Karpas-422 (cell line): ENCODE results near the gene PLCD3. TPM values are rescaled to one million over a fixed set of nuclear protein-coding genes. Genes with fewer than 3 reads are reported as not detected.

ENCODE experiments used
- DNase-seq: peaks from one replicate; pipeline ENCODE4 v3.0.0-alpha.2; 2015
- H2AFZ ChIP-seq: fragments of 200-600 bp; sonication (generic); 2 replicates; pipeline ENCODE4 v1.6.1; 2014; ENCODE audit warnings: antibody characterized with exemption, low read length, mixed read lengths
- H3K27ac ChIP-seq: fragments of 200-600 bp; sonication (generic); 2 replicates; pipeline ENCODE4 v1.5.1; 2014; ENCODE audit warnings: mild to moderate bottlenecking, low read length, moderate library complexity
- H3K27me3 ChIP-seq: fragments of 200-600 bp; sonication (generic); 2 replicates; pipeline ENCODE4 v1.6.1; 2014; ENCODE audit warnings: low read length, mixed read lengths
- H3K36me3 ChIP-seq: fragments of 200-600 bp; sonication (generic); 2 replicates; pipeline ENCODE4 v1.6.1; 2014; ENCODE audit warnings: low read length, mixed read lengths; ENCODE audit not compliant: insufficient read depth
- H3K4me1 ChIP-seq: fragments of 200-600 bp; sonication (generic); 2 replicates; pipeline ENCODE4 v1.6.1; 2014; ENCODE audit warnings: mild to moderate bottlenecking, low read length, mixed read lengths
- H3K4me2 ChIP-seq: fragments of 200-600 bp; sonication (generic); 2 replicates; pipeline ENCODE4 v1.6.1; 2014; ENCODE audit warnings: low read length, low read depth, mild to moderate bottlenecking; ENCODE audit not compliant: poor library complexity, severe bottlenecking
- H3K4me3 ChIP-seq: fragments of 200-600 bp; sonication (generic); 2 replicates; pipeline ENCODE4 v1.5.1; 2014; ENCODE audit warnings: mild to moderate bottlenecking, antibody characterized with exemption, low read length, mixed read lengths
- H3K79me2 ChIP-seq: fragments of 200-600 bp; sonication (generic); 2 replicates; pipeline ENCODE4 v1.6.1; 2014; ENCODE audit warnings: mild to moderate bottlenecking, low read length, mixed read lengths
- H3K9ac ChIP-seq: fragments of 200-600 bp; sonication (generic); 2 replicates; pipeline ENCODE4 v1.6.0; 2014; ENCODE audit warnings: low read length
- H3K9me2 ChIP-seq: fragments of 200-600 bp; sonication (generic), shearing (Covaris generic); replicated peaks from 2 replicates; pipeline ENCODE4 v1.6.0; 2014; ENCODE audit warnings: mild to moderate bottlenecking, low read length, moderate library complexity; ENCODE audit not compliant: insufficient read depth
- H3K9me3 ChIP-seq: fragments of 300-700, 200-600 bp; sonication (generic); 2 replicates; pipeline ENCODE4 v1.6.1; 2014; ENCODE audit warnings: low read length, mixed read lengths
- H4K20me1 ChIP-seq: fragments of 200-600 bp; sonication (generic); 2 replicates; pipeline ENCODE4 v1.6.1; 2014; ENCODE audit warnings: mild to moderate bottlenecking, antibody characterized with exemption, low read length, low read depth; ENCODE audit not compliant: insufficient read depth
- total RNA-seq: library from RNA; depleted of rRNA; stranded (reverse); fragments of >200 nt; shearing (Covaris generic); gene quantifications from 2 replicates; pipeline ENCODE4 v1.2.3, GENCODE V29; 2014; ENCODE audit warnings: low replicate concordance

PLCD3 gene
- total RNA-seq, 1 experiment from 2014 or later: 0.45 TPM

DNA sequence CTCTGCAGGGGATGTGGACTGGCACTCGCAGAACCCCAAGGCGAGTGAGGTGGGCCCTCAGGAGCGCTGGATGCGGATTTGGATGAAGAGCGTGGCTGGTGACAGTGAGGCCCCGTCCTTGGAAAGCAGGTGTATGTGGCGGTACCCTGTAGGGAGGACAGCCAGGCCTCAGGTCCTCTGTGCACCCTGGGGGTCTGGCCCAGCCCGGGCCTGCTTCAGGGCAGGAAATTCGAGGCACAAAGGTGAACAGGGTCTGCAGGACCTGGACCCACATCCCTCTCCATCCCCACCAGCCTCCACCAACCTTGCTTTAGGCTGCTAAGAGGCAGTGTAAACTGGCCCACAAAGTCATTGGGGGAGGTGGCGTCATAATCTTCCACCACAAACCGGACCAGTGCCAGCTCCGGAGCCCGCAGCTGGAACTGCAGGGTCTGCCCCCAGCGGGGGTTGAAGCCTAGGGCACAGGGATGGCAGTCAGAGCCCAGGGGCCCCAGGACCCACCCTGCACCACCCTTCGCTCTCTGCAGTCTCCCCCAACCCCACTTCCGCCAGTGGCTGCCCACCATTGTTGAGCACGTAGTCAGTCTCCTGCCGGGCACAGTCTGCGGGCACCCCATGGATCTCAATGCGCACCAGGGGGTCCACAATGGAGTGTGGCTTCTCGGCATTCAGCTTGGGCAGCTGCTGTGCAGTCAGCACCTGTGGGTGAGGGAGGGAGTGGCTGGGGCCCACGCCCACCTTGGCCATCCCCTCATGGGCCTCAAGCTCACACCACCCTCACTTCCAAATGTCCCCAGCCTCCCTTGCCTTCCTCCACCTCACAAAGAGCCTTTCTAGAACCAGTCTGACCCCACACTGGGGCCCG is 19.5 kb downstream of the PLCD3 start:
- H3K4me2 ChIP-seq: no peak overlapping the region
- H2AFZ ChIP-seq: no peak overlapping the region
- H3K9me2 ChIP-seq: no peaks in the 10 kb centered on the region
- no peaks in the 10 kb centered on the region for H3K79me2 ChIP-seq
- H3K4me1 ChIP-seq: peaks cover 9% of the 10 kb centered on the region
- peaks cover 13% of the 10 kb centered on the region; the same call in 1 of the 2 replicates for H4K20me1 ChIP-seq
- H3K27ac ChIP-seq: no peak overlapping the region
- H3K36me3 ChIP-seq: no peaks in the 10 kb centered on the region
- no peaks in the 10 kb centered on the region for H3K9me3 ChIP-seq
- H3K27me3 ChIP-seq: no peaks in the 10 kb centered on the region
- DNase-seq: no peak
- H3K9ac ChIP-seq: no peak overlapping the region
- H3K4me3 ChIP-seq: no peak overlapping the region

DNA sequence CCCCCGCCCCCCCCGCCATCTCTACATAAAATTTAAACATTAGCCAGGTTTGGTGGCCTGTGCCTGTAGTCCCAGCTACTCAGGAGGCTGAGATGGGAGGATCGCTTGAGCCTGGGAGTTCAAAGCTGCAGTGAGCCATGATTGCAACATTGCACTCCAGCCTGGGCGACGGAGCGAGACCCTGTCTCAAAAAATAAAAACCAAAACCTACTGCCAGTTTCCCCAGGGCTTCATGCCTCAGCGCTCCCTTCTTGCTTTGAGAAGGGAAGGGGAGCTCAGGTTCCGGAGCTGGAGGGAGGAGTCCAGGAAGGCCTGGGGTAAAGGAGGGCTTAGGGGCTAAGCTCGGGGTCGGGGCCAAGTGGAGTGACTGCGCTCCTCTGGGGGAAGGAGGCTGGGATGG is 20.5 kb downstream of the PLCD3 start:
- Histone ChIP-seq H3K27ac (no peak overlapping the region), H3K79me2 (no peaks in the 10 kb centered on the region), H4K20me1 (peaks cover 13% of the 10 kb centered on the region; the same call in 1 of the 2 replicates), H3K4me1 (peaks cover 9% of the 10 kb centered on the region), H3K4me3 (no peak overlapping the region), H3K9me3 (no peaks in the 10 kb centered on the region), H3K36me3 (no peaks in the 10 kb centered on the region), H3K9me2 (no peaks in the 10 kb centered on the region), H2AFZ (no peak overlapping the region), H3K27me3 (no peaks in the 10 kb centered on the region), H3K9ac (no peak overlapping the region), H3K4me2 (no peak overlapping the region)
- peak; percentile 57 for DNase-seq

DNA sequence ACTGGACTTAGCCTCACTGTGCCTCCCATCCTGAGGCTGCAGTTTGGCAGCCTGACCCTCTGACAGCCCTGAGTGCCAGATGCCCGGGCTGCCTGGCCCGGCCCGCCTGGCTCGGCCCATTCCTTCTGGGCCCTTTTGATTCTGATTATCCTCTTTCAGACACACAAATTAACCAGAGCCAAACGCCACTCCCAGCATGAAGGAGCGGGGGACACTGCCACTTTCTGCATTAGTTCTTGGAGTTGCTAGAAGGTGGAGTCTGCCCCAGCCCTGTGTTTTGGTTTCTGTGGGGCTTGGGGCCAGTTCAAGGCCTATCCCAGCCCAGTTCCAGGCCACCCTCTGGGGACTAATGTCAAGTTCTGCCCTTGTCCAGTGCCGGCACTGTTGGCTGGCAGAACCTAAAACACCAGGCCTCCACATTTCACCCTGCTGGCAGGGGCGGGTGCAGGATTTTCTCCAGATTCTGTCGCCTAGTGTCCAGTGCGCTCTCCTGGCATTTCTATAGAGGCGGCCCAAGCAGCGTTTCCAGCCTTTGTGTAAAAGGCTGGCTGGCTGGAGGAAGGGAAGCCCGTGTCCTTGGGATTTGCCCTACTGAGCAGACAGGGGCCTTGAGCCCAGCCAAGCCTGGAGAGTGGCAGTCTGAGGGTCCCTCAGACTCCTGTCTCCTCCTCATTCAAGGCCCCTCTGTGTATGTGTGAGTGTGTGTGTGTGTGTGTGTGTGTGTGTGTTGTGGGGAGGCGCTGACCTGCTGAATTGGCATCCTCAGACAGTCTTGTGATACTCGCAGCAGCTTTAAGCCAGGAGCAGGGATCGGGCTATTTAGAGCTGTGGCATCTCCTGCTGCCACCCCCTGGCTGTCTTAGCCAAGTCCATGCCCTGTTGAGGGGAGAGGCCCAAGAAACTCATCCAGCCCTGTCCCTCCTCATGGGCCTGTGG is 21.4 kb downstream of the PLCD3 start:
- Histone ChIP-seq H4K20me1 (peaks cover 13% of the 10 kb centered on the region; the same call in 1 of the 2 replicates), H3K27me3 (no peaks in the 10 kb centered on the region), H3K9me2 (no peaks in the 10 kb centered on the region), H3K4me1 (peaks cover 9% of the 10 kb centered on the region), H3K79me2 (no peaks in the 10 kb centered on the region), H3K36me3 (no peaks in the 10 kb centered on the region), H3K9ac (no peak overlapping the region), H2AFZ (no peak overlapping the region), H3K27ac (no peak overlapping the region), H3K4me3 (no peak overlapping the region), H3K4me2 (no peak overlapping the region), H3K9me3 (no peaks in the 10 kb centered on the region)
- DNase-seq: no peak

DNA sequence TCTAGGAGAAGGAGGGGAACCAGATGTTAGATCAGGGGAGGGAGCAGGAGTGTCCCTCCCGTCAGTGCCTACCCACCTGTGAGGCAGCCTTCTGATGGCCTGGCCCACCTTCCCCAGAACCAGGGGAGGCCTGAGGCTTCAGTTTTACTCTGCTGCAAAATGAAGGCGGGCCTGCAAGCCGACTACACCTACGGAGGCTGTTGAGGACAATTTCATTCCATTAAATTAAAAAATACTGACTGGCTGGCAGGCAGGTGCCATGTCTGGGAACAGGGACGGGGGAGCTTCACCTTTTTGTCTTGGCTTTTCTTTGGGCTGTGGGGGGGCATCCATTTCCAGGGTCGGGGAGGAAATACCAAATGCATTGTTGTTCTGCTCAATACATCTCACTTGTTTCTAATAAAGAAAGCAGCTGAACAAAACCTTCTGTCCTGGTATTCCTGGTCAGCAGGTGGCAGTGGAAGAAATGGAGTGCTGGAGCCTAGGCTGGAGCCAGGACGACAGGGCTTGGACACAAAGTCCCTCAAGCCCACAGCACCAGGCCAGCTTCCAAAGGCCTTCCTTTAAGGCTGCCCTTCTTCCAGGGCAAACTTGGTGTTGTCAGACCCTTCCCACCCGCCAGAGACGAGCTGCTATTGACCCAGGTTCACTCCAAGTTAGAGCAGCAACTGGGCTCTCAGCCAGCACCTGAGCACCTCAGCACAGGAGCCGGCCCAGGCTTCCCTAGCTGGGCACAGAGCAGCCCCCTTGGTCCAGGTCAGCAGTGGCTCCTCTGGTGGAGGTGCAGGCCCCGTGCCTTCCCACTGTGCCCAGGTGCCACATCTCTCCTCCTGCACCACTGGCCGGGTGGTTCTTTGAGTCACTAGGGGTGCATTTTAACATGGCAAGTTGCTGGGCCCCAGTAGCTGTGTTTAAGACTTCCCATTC is 23.5 kb downstream of the PLCD3 start:
- Histone ChIP-seq H3K36me3 (no peaks in the 10 kb centered on the region; the same call in 1 of the 2 replicates), H3K4me1 (peaks cover 9% of the 10 kb centered on the region), H4K20me1 (peaks cover 16% of the 10 kb centered on the region; the same call in 1 of the 2 replicates), H3K9me2 (no peaks in the 10 kb centered on the region), H3K27ac (no peak overlapping the region), H2AFZ (no peak overlapping the region), H3K9ac (no peak overlapping the region), H3K4me2 (no peak overlapping the region), H3K4me3 (no peak overlapping the region), H3K9me3 (no peaks in the 10 kb centered on the region), H3K27me3 (no peaks in the 10 kb centered on the region), H3K79me2 (no peaks in the 10 kb centered on the region)
- no peak for DNase-seq

DNA sequence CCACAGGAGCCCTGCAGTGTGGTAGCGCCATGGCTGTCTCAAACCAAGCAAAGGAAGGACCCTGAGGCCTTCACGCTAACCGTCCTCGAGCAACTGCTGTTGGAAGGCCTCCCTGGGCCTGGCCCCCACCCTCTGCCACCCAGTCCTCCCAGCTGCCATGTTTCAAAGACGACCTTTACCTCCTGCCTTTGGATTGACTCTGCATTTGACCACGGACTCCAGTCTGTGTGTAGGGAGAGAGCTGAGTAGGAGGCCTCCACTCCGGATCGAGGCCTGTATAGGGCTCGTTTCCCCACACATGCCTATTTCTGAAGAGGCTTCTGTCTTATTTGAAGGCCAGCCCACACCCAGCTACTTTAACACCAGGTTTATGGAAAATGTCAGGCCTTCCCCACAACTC is 24.3 kb downstream of the PLCD3 start:
- Histone ChIP-seq H3K27me3 (no peaks in the 10 kb centered on the region), H3K36me3 (peaks cover 2% of the 10 kb centered on the region)
- DNase-seq: no peak

DNA sequence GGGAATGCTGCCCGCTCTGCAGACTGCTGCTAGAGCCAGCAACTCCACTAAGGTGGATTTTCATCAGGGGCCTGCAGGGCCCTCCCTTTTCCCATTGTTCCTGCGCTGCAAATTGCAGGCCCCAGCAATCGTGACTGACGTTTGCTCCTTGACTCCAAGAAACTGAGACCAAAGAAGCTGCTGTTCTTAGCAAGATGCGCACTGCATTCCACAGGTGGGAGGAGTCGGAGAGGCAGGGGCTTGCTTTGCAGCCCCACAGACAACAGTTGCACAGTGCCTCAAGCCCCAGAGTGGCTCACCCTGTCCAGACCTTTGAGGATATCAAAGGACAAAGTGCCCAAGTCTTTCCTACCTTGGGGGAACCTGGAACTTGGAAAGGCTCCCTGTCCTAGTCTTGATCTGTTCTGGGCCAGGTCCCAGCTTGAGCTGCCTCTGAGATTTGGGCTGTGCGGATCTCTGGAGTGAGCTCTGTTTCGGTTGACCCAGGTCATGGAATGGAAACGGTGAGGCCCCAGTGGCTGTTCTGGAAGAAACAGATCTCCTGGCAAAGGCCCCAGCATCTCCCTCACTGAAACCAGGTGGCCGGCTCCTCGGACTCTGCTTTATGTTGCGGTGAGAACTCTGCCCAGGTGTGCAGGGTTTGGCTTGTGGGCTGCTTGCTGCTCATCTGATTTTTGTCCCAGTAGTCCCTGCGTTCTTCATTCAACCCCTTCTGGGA is 24.9 kb downstream of the PLCD3 start:
- no peak overlapping the region for H3K4me3 ChIP-seq
- peaks cover 9% of the 10 kb centered on the region for H3K4me1 ChIP-seq
- no peaks in the 10 kb centered on the region for H3K9me2 ChIP-seq
- no peak overlapping the region for H3K4me2 ChIP-seq
- no peak overlapping the region for H2AFZ ChIP-seq
- no peak overlapping the region for H3K27ac ChIP-seq
- H3K27me3 ChIP-seq: no peaks in the 10 kb centered on the region
- DNase-seq: no peak
- H3K36me3 ChIP-seq: peaks cover 5% of the 10 kb centered on the region
- no peaks in the 10 kb centered on the region for H3K9me3 ChIP-seq
- no peak overlapping the region for H3K9ac ChIP-seq
- H4K20me1 ChIP-seq: peaks cover 16% of the 10 kb centered on the region; the same call in 1 of the 2 replicates
- no peaks in the 10 kb centered on the region for H3K79me2 ChIP-seq

More for the DNA sequence above, 24.3 kb downstream of the PLCD3 start:
- Histone ChIP-seq H3K79me2 (no peaks in the 10 kb centered on the region), H4K20me1 (peaks cover 16% of the 10 kb centered on the region; the same call in 1 of the 2 replicates), H3K4me3 (no peak overlapping the region), H3K4me1 (peaks cover 9% of the 10 kb centered on the region), H2AFZ (no peak overlapping the region), H3K4me2 (no peak overlapping the region), H3K9me3 (no peaks in the 10 kb centered on the region), H3K9ac (no peak overlapping the region), H3K27ac (no peak overlapping the region), H3K9me2 (no peaks in the 10 kb centered on the region)

DNA sequence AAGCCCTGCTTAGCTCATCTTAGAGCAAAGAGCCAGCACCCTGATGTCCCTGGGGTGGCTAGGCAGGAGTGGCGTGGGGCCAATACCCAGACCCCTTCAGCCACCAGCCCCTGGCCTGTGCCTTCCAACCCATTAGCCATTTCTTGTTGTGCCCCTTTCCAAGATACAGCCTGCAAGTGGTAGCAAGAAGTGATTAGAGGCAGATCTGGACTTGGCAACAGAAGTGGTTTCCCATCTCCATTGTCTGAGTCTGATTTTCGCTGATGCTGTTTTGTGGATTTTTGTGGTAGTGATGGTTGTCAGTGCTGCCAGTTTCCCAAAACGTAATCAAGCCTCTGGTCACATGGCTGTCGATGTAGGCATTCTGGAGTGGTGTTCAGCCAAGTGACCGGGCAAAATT is 25.7 kb downstream of the PLCD3 start:
- H3K4me2 ChIP-seq: no peak overlapping the region
- no peak for DNase-seq
- no peaks in the 10 kb centered on the region for H3K9me2 ChIP-seq
- H3K27me3 ChIP-seq: no peaks in the 10 kb centered on the region
- H3K4me1 ChIP-seq: peaks cover 3% of the 10 kb centered on the region
- H2AFZ ChIP-seq: no peak overlapping the region
- H3K79me2 ChIP-seq: no peaks in the 10 kb centered on the region
- no peak overlapping the region for H3K4me3 ChIP-seq
- no peaks in the 10 kb centered on the region for H3K9me3 ChIP-seq
- H3K36me3 ChIP-seq: peaks cover 5% of the 10 kb centered on the region
- H3K27ac ChIP-seq: no peak overlapping the region
- peaks cover 13% of the 10 kb centered on the region; the same call in 1 of the 2 replicates for H4K20me1 ChIP-seq
- H3K9ac ChIP-seq: no peak overlapping the region
